GM06990 (cell line): ENCODE measurements around the gene NHERF1.

Source experiments
- DNase-seq: peaks from one replicate; pipeline ENCODE4 v3.0.0-alpha.2; 2011; ENCODE audit not compliant: insufficient read length; ENCODE audit errors: extremely low read depth
- H3K27me3 ChIP-seq: replicated peaks from 2 replicates; pipeline ENCODE4 v1.6.0; 2011; ENCODE audit warnings: low read length; ENCODE audit not compliant: control insufficient read depth, insufficient read depth
- H3K36me3 ChIP-seq: 2 replicates; pipeline ENCODE4 v1.5.1; 2011; ENCODE audit warnings: low read length; ENCODE audit not compliant: control insufficient read depth, insufficient read depth
- H3K4me3 ChIP-seq: replicated peaks from 2 replicates; pipeline ENCODE4 v1.5.1; 2011; ENCODE audit warnings: low read depth, mild to moderate bottlenecking, control low read depth, low read length
- TF ChIP-seq, protein P1 (sequence below): IDR thresholded peaks from 2 replicates; pipeline ENCODE4 v1.5.1; 2011; ENCODE audit warnings: low read length, control low read depth, mild to moderate bottlenecking, inconsistent platforms; ENCODE audit not compliant: insufficient read depth, poor library complexity, severe bottlenecking

NHERF1 gene

GRCh38 chr17:74808714-74809430 is 60.4 kb downstream of the NHERF1 start:
- Histone ChIP-seq H3K36me3 (peaks cover 2% of the 10 kb centered on the region), H3K4me3 (no peak overlapping the region), H3K27me3 (no peaks in the 10 kb centered on the region)
- DNase-seq = no peak
- TF ChIP-seq, protein P1, sequence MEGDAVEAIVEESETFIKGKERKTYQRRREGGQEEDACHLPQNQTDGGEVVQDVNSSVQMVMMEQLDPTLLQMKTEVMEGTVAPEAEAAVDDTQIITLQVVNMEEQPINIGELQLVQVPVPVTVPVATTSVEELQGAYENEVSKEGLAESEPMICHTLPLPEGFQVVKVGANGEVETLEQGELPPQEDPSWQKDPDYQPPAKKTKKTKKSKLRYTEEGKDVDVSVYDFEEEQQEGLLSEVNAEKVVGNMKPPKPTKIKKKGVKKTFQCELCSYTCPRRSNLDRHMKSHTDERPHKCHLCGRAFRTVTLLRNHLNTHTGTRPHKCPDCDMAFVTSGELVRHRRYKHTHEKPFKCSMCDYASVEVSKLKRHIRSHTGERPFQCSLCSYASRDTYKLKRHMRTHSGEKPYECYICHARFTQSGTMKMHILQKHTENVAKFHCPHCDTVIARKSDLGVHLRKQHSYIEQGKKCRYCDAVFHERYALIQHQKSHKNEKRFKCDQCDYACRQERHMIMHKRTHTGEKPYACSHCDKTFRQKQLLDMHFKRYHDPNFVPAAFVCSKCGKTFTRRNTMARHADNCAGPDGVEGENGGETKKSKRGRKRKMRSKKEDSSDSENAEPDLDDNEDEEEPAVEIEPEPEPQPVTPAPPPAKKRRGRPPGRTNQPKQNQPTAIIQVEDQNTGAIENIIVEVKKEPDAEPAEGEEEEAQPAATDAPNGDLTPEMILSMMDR = no peak

GRCh38 chr17:74810699-74811485 is 62.5 kb downstream of the NHERF1 start:
- no peak for DNase-seq
- TF ChIP-seq, protein P1 = no peak
- Histone ChIP-seq H3K4me3 (no peak overlapping the region), H3K36me3 (no peaks in the 10 kb centered on the region; the same call in none of the 2 replicates), H3K27me3 (no peaks in the 10 kb centered on the region)

DNA sequence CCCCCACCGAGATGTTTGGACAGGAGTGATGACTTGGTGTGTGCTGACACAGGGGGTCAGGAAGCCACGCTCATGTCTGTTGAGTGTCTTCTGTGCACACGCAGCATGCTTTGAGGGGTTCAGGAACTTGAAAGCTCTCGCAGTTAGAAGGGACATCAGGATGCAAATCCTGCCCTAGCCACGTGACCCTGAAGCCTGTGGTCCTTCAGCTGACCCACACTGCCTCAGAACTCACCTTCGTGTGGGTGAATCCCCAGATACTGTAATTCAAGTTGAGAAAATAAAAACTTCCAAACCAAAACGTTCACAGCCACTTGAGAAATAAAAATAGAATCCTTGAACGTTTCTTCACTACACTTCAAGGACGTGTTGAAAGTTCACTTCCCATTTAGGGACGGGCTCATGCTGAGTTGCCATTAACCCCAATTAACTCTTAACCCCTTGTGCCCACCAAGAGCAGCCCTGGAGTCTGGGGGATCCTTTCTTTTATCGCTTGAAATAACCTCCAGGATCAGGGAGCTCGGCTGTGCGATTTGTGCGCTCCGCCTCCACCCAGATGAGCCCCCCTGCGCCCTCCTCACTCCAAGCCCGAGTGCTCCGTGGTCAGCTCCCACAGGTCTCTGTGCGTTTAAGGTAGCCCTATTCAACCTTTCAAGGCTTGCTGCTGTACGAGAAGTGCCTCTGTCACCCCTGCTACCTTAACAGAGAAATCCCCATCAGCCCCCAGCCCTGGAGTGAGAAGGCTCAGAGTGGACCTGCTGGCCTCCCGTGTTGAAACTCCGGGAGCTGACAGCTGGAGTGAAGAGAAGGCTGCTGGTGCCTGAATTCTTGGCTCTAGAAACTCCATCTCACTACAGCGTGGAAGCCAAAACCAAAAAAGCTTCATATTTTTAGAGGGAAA is 63.9 kb downstream of the NHERF1 start:
- Histone ChIP-seq H3K4me3 (no peak overlapping the region), H3K27me3 (no peaks in the 10 kb centered on the region), H3K36me3 (no peaks in the 10 kb centered on the region; the same call in 1 of the 2 replicates)
- DNase-seq = no peak
- TF ChIP-seq, protein P1 = no peak

GRCh38 chr17:74814453-74814852 is 66.0 kb downstream of the NHERF1 start:
- Histone ChIP-seq H3K36me3 (peaks cover 2% of the 10 kb centered on the region), H3K4me3 (no peak overlapping the region), H3K27me3 (no peaks in the 10 kb centered on the region)
- no peak for DNase-seq
- TF ChIP-seq, protein P1 = peak; percentile 25

GRCh38 chr17:74815067-74815466 is 66.6 kb downstream of the NHERF1 start:
- TF ChIP-seq, protein P1 = no peak
- H3K4me3 ChIP-seq = no peak overlapping the region
- DNase-seq = no peak

More at GRCh38 chr17:74815067-74815466, 66.6 kb downstream of the NHERF1 start:
- Histone ChIP-seq H3K27me3 (no peaks in the 10 kb centered on the region), H3K36me3 (peaks cover 4% of the 10 kb centered on the region)
